NCI-H2171 treated with DMSO at 0.1 percent for 48 hours (cell line): Measurements from ENCODE around the gene PCSK4.
"Not testable (repeated sequence)": the region's sequence is repeated elsewhere in the genome, so short reads cannot be mapped to it uniquely, and the experiment has no call there.

Experiments
- DNase-seq: peaks from one replicate; lab custom pipeline; 2025; lab: John Stamatoyannopoulos, UW

The PCSK4 gene

GRCh38 chr19:1452802-1453524, 37.2 kb downstream of the PCSK4 start:
- no peak for DNase-seq

- DNase-seq, result no peak
Measured at GRCh38 chr19:1451916-1452801, 38.0 kb downstream of the PCSK4 start.

GRCh38 chr19:1450735-1451731, 39.1 kb downstream of the PCSK4 start:
- no peak for DNase-seq

- peak; percentile 79 for DNase-seq
Measured at GRCh38 chr19:1449467-1450442, 40.4 kb downstream of the PCSK4 start, which contains the start of gene APC2. Gene APC2 (plus strand): TSS chr19:1450121. CDS start chr19:1453002, 2,881 bp downstream.

GRCh38 chr19:1447944-1448343, 42.2 kb downstream of the PCSK4 start:
- no peak for DNase-seq

- no peak for DNase-seq
Measured at GRCh38 chr19:1447504-1447903, 42.6 kb downstream of the PCSK4 start.

- DNase-seq, result no peak
Measured at GRCh38 chr19:1446713-1447481, 43.3 kb downstream of the PCSK4 start.

- peak; percentile 55 for DNase-seq
Measured at GRCh38 chr19:1445932-1446712, 44.0 kb downstream of the PCSK4 start.

- DNase-seq, result peak; percentile 65
Measured at GRCh38 chr19:1445185-1445931, 44.8 kb downstream of the PCSK4 start.

- DNase-seq, result no peak
Measured at GRCh38 chr19:1441677-1442438, 48.3 kb downstream of the PCSK4 start.

- no peak for DNase-seq
Measured at GRCh38 chr19:1441022-1441426, 49.1 kb downstream of the PCSK4 start.

GRCh38 chr19:1440418-1440801, 49.7 kb downstream of the PCSK4 start:
- no peak for DNase-seq

- DNase-seq, result not testable (repeated sequence)
Measured at GRCh38 chr19:1439525-1440417, 50.4 kb downstream of the PCSK4 start.

GRCh38 chr19:1438933-1439354, 51.2 kb downstream of the PCSK4 start:
- DNase-seq, result no peak

GRCh38 chr19:1438035-1438932, 51.9 kb downstream of the PCSK4 start, which contains the start of gene RPS15:
Gene RPS15 (plus strand): TSS chr19:1438396. CDS start chr19:1438426, 30 bp downstream.
- DNase-seq, result peak; percentile 91
